Measurements from ENCODE around the gene AMER2.

The AMER2 gene

GRCh38 chr13:25116044-25116443 lies 56.0 kb downstream of the AMER2 start:
- DNase-seq (ENCODE audit: insufficient read length, low spot score) (no peak), FAIRE-seq (no peak)
- TF ChIP-seq TAF1 (IDR thresholded peaks at IDR 0.05; ENCODE audit: low read depth, low read length) = no peak
- TF ChIP-seq POU2F2 (IDR thresholded peaks at IDR 0.05; ENCODE audit: low read depth, low read length) = no peak
- no peak for TF ChIP-seq POLR2A (IDR thresholded peaks at IDR 0.05; ENCODE audit: low read depth, low read length)
- TF ChIP-seq SPI1 (IDR thresholded peaks at IDR 0.05; ENCODE audit: low read depth, low read length) = no peak
- no peak for TF ChIP-seq POLR2AphosphoS5 (IDR thresholded peaks at IDR 0.05; ENCODE audit: low read depth, low read length)
- no peak for TF ChIP-seq PAX5 (IDR thresholded peaks at IDR 0.05; ENCODE audit: insufficient read depth, low read length, severe bottlenecking)

- FAIRE-seq (peak; percentile 76), DNase-seq (ENCODE audit: insufficient read length, low spot score) (peak; percentile 43)
- TF ChIP-seq POU2F2 (IDR thresholded peaks at IDR 0.05; ENCODE audit: low read depth, low read length) = 0 out of 2 replicates have a peak, but pooled peaks have one; percentile 26
- no peak for TF ChIP-seq TAF1 (IDR thresholded peaks at IDR 0.05; ENCODE audit: low read depth, low read length)
Observed at GRCh38 chr13:25114220-25114619, 57.9 kb downstream of the AMER2 start.

DNA sequence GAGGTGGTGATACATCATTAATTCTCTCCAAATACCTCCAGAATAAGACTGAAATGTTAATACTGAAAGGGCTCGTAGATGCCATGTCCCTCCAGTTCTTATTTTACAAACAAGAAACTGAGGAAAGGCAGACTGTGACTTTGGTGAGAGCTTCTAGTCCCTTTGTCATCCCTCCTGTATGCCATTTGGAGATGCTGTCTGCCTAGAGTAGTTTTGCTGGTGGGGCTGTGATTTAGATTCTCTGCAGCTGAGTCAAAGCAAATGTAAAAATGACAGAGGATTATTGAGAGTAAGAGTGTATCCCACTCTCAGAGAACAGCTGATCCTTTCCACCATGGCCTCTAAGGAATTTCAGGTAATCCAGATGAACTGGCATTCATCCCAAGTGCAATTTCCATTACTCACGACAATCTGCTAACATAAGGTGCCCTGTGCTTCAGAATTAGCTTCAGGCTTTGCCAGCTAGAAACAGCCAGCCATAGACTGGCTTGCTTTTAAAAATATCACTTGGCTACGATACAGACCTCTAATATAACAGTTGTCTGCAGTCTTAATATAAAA lies 59.3 kb downstream of the AMER2 start:
- no peak for TF ChIP-seq PAX5 (IDR thresholded peaks at IDR 0.05; ENCODE audit: insufficient read depth, low read length, severe bottlenecking)
- no peak for TF ChIP-seq TAF1 (IDR thresholded peaks at IDR 0.05; ENCODE audit: low read depth, low read length)
- no peak for TF ChIP-seq POLR2AphosphoS5 (IDR thresholded peaks at IDR 0.05; ENCODE audit: low read depth, low read length)
- TF ChIP-seq SPI1 (IDR thresholded peaks at IDR 0.05; ENCODE audit: low read depth, low read length) = no peak
- no peak for TF ChIP-seq POU2F2 (IDR thresholded peaks at IDR 0.05; ENCODE audit: low read depth, low read length)
- TF ChIP-seq POLR2A (IDR thresholded peaks at IDR 0.05; ENCODE audit: low read depth, low read length) = no peak
- FAIRE-seq = no peak
- DNase-seq (ENCODE audit: insufficient read length, low spot score) = no peak

Data from GM12891 (cell line).